Colonic mucosa (tissue), 4 donors: Measurements from ENCODE around the gene RABGAP1L. TPM values are rescaled to one million over a fixed set of nuclear protein-coding genes. Genes with fewer than 3 reads are reported as not detected.
"Not testable (repeated sequence)": the region's sequence is repeated elsewhere in the genome, so short reads cannot be mapped to it uniquely, and the experiment has no call there.

Experiments
- DNase-seq: peaks from one replicate; pipeline ENCODE4 v3.0.0-alpha.2; 2020
- H3K27ac ChIP-seq: fragments of 200-600 bp; one replicate; pipeline ENCODE4 v1.8.0; 2021
- H3K27me3 ChIP-seq: fragments of 200-600 bp; one replicate; pipeline ENCODE4 v1.8.0; 2021
- H3K36me3 ChIP-seq: fragments of 200-600 bp; one replicate; pipeline ENCODE4 v1.8.0; 2021
- H3K4me1 ChIP-seq: fragments of 200-600 bp; one replicate; pipeline ENCODE4 v1.8.0; 2021; ENCODE audit warnings: mild to moderate bottlenecking
- H3K4me3 ChIP-seq: fragments of 200-600 bp; one replicate; pipeline ENCODE4 v1.8.0; 2021
- H3K9ac ChIP-seq, 2 donors: one replicate each; pipeline ENCODE4 v1.7.0; 2013; ENCODE audit warnings: control low read depth in 2 of 2, low read depth in 2 of 2, low read length in 2 of 2
- H3K9me3 ChIP-seq: fragments of 200-600 bp; one replicate; pipeline ENCODE4 v1.8.0; 2021
- CTCF ChIP-seq: fragments of 200-600 bp; IDR thresholded peaks from one replicate; pipeline ENCODE4 v1.8.0; 2022; ENCODE audit warnings: antibody characterized with exemption, mild to moderate bottlenecking
- intact Hi-C: fragments of 100-400 bp; cut with DNase I; formaldehyde crosslinking; loops from one replicate; pipeline ENCODE4 v1.14.1; 2022
- total RNA-seq, 2 donors: library from RNA; stranded (reverse); fragmentation: NEBNext Ultra II Directional in 1 of 2; extraction: Animal tissue kit (Norgen Biotek cat#: 25700) in 1 of 2; gene quantifications; one replicate each; pipeline ENCODE4 v1.2.1, GENCODE V29; 2021
- donor health status: healthy.
- donor health status: DM: no; HTN: no; CAD: no.
- donor health status: DM: no; HTN: no; CAD: no.

RABGAP1L gene
- total RNA-seq, 2 donors from 2014 or later, result 50.3 to 87.0 TPM

- Histone ChIP-seq H3K27ac (peak overlapping the region; percentile 48), H3K9ac (no peak overlapping the region), H3K4me3 (no peak overlapping the region), H3K4me1 (no peaks in the 10 kb centered on the region), H3K9me3 (no peaks in the 10 kb centered on the region), H3K36me3 (no peaks in the 10 kb centered on the region), H3K27me3 (no peaks in the 10 kb centered on the region)
- intact Hi-C loops, result no loop called here
- TF ChIP-seq CTCF, result no peak
- no peak for DNase-seq
These were observed 734.9 kb downstream of the RABGAP1L start for GRCh38 chr1:174894117-174894762.

- H3K27ac ChIP-seq, H3K36me3 ChIP-seq, H3K27me3 ChIP-seq, DNase-seq, H3K4me3 ChIP-seq, H3K4me1 ChIP-seq, H3K9me3 ChIP-seq, intact Hi-C loops, H3K9ac ChIP-seq: not testable (repeated sequence)
These were observed 736.3 kb downstream of the RABGAP1L start for GRCh38 chr1:174895610-174896009.

- Histone ChIP-seq H3K36me3 (no peaks in the 10 kb centered on the region), H3K4me3 (no peak overlapping the region), H3K9ac (no peak overlapping the region), H3K4me1 (no peaks in the 10 kb centered on the region), H3K27me3 (no peaks in the 10 kb centered on the region), H3K27ac (no peak overlapping the region), H3K9me3 (no peaks in the 10 kb centered on the region)
- DNase-seq, result no peak
- intact Hi-C loops, result no loop called here
- TF ChIP-seq CTCF, result no peak
These were observed 738.9 kb downstream of the RABGAP1L start for GRCh38 chr1:174898102-174898797.

GRCh38 chr1:174900317-174900716 lies 741.0 kb downstream of the RABGAP1L start:
- Histone ChIP-seq H3K4me3 (no peak overlapping the region), H3K27ac (no peak overlapping the region), H3K9ac (no peak overlapping the region), H3K27me3 (no peaks in the 10 kb centered on the region), H3K36me3 (no peaks in the 10 kb centered on the region), H3K4me1 (no peaks in the 10 kb centered on the region), H3K9me3 (no peaks in the 10 kb centered on the region)
- no peak for DNase-seq
- intact Hi-C loops, result no loop called here
- no peak for TF ChIP-seq CTCF

GRCh38 chr1:174902531-174903099 lies 743.3 kb downstream of the RABGAP1L start:
- intact Hi-C loops, result no loop called here
- Histone ChIP-seq H3K4me1 (no peaks in the 10 kb centered on the region), H3K27ac (no peak overlapping the region), H3K27me3 (no peaks in the 10 kb centered on the region), H3K36me3 (no peaks in the 10 kb centered on the region), H3K4me3 (no peak overlapping the region), H3K9me3 (no peaks in the 10 kb centered on the region), H3K9ac (no peak overlapping the region)
- no peak for DNase-seq
- no peak for TF ChIP-seq CTCF

GRCh38 chr1:174911606-174912005 lies 752.3 kb downstream of the RABGAP1L start:
- TF ChIP-seq CTCF, result no peak
- intact Hi-C loops, result no loop called here
- no peak overlapping the region for H3K27ac ChIP-seq
- no peaks in the 10 kb centered on the region for H3K27me3 ChIP-seq
- H3K9ac ChIP-seq, result no peak overlapping the region
- no peaks in the 10 kb centered on the region for H3K4me1 ChIP-seq
- DNase-seq, result no peak
- H3K9me3 ChIP-seq, result no peaks in the 10 kb centered on the region
- H3K4me3 ChIP-seq, result no peak overlapping the region
- H3K36me3 ChIP-seq, result no peaks in the 10 kb centered on the region
